SJSA1 (cell line): Measurements from ENCODE around the gene PIGN. TPM values are rescaled to one million over a fixed set of nuclear protein-coding genes. Genes with fewer than 3 reads are reported as not detected.

Experiments used
- DNase-seq, 2 experiments: peaks; one replicate each; pipeline ENCODE4 v3.0.0-alpha.2; 2015 to 2020; ENCODE audit warnings: low spot score in 2 of 2, low read depth in 1 of 2
- H3K27ac ChIP-seq: fragments of 250-450 bp; sonication (Bioruptor Pico); 2 replicates; pipeline ENCODE4 v1.5.1; 2020; ENCODE audit warnings: mild to moderate bottlenecking, moderate library complexity
- H3K27me3 ChIP-seq: fragments of 250-450 bp; sonication (Bioruptor Pico); replicated peaks from 2 replicates; pipeline ENCODE4 v1.5.1; 2020; ENCODE audit warnings: mild to moderate bottlenecking, moderate library complexity
- H3K36me3 ChIP-seq: fragments of 250-450 bp; sonication (Bioruptor Pico); 2 replicates; pipeline ENCODE4 v1.5.1; 2020; ENCODE audit warnings: mild to moderate bottlenecking
- H3K4me1 ChIP-seq: fragments of 250-450 bp; sonication (Bioruptor Pico); replicated peaks from 2 replicates; pipeline ENCODE4 v1.6.1; 2021; ENCODE audit warnings: mild to moderate bottlenecking
- H3K4me3 ChIP-seq: fragments of 250-450 bp; sonication (Bioruptor Pico); 2 replicates; pipeline ENCODE4 v1.5.1; 2020; ENCODE audit warnings: mild to moderate bottlenecking
- H3K9me3 ChIP-seq: fragments of 250-450 bp; sonication (Bioruptor Pico); replicated peaks from 2 replicates; pipeline ENCODE4 v1.5.1; 2020; ENCODE audit warnings: mild to moderate bottlenecking
- total RNA-seq: library from RNA; depleted of rRNA; stranded (reverse); fragments of >200 nt; shearing (Covaris generic); gene quantifications from 2 replicates; pipeline ENCODE4 v1.2.3, GENCODE V29; 2014; rRNA removed

PIGN gene
- total RNA-seq, 1 experiment from 2014 or later, result 36.4 TPM

- DNase-seq, result peak; percentile 82 to 88
Measured at GRCh38 chr18:61991201-61991600, 195.7 kb downstream of the PIGN start.

More at GRCh38 chr18:61991201-61991600, 195.7 kb downstream of the PIGN start:
- Histone ChIP-seq H3K36me3 (no peaks in the 10 kb centered on the region), H3K4me1 (peaks cover 35% of the 10 kb centered on the region), H3K4me3 (no peak overlapping the region), H3K9me3 (no peaks in the 10 kb centered on the region), H3K27me3 (no peaks in the 10 kb centered on the region), H3K27ac (peak overlapping the region; percentile 95)

Other genes starting within 250 kb of the PIGN start
- 17.5 and 19.4 TPM in 2 replicates for gene RELCH, start 199 bp upstream of the PIGN start, total RNA-seq
- not detected in 2 replicates for gene TNFRSF11A, start 138.3 kb upstream of the PIGN start, total RNA-seq